ENCODE data around the gene ASPDH. TPM values are rescaled to one million over a fixed set of nuclear protein-coding genes. Genes with fewer than 3 reads are reported as not detected.

Gene ASPDH
- total RNA-seq, 4 donors from 2014 or later: not detected

GRCh38 chr19:50542943-50543342 is 29.2 kb upstream of the ASPDH start:
- no peak overlapping the region for H3K27ac ChIP-seq
- H3K4me3 ChIP-seq: no peak overlapping the region
- no peak for ATAC-seq
- no peaks in the 10 kb centered on the region for H3K9me3 ChIP-seq
- peaks cover 0 to 25% (median 0%) of the 10 kb centered on the region in 3 donors for H3K4me1 ChIP-seq
- TF ChIP-seq CTCF (IDR thresholded peaks at IDR 0.05) (no peak), POLR2AphosphoS5 (IDR thresholded peaks at IDR 0.05) (no peak), EP300 (IDR thresholded peaks at IDR 0.05) (no peak), POLR2A (IDR thresholded peaks at IDR 0.05) (no peak)
- WGBS, 2 donors (ENCODE audit: low coverage in 1 of 2): no CpG with 5 or more reads among the region's 21 CpGs
- no peaks in the 10 kb centered on the region for H3K36me3 ChIP-seq
- peaks cover 7% of the 10 kb centered on the region for H3K27me3 ChIP-seq

- H3K9me3 ChIP-seq: peaks cover 0 to 17% (median 0%) of the 10 kb centered on the region in 3 donors
- TF ChIP-seq EP300 (IDR thresholded peaks at IDR 0.05) (no peak), CTCF (IDR thresholded peaks at IDR 0.05) (peak in 3 of 4 experiments; percentile 46 to 71 (median 63)), POLR2AphosphoS5 (IDR thresholded peaks at IDR 0.05) (no peak), POLR2A (IDR thresholded peaks at IDR 0.05) (no peak)
- WGBS, 2 donors (ENCODE audit: low coverage in 1 of 2): 19 to 21% methylated on average over 14 to 15 of the region's 15 CpGs
- no peaks in the 10 kb centered on the region for H3K36me3 ChIP-seq
- peaks cover under 1% of the 10 kb centered on the region for H3K27me3 ChIP-seq
- no peak overlapping the region for H3K4me3 ChIP-seq
- no peak overlapping the region for H3K27ac ChIP-seq
- peak; percentile 51 for ATAC-seq
- H3K4me1 ChIP-seq: no peaks in the 10 kb centered on the region
These were observed 24.1 kb upstream of the ASPDH start for GRCh38 chr19:50537769-50538230.

- Histone ChIP-seq H3K9me3 (peaks cover 0 to 22% (median 0%) of the 10 kb centered on the region in 3 donors), H3K36me3 (no peaks in the 10 kb centered on the region), H3K27ac (no peak overlapping the region), H3K4me1 (no peaks in the 10 kb centered on the region), H3K4me3 (no peak overlapping the region), H3K27me3 (peaks cover 5% of the 10 kb centered on the region)
- WGBS, 2 donors (ENCODE audit: low coverage in 1 of 2): 62 to 82% methylated on average over 2 to 3 of the region's 18 CpGs
- TF ChIP-seq POLR2AphosphoS5 (IDR thresholded peaks at IDR 0.05) (no peak), POLR2A (IDR thresholded peaks at IDR 0.05) (no peak), EP300 (IDR thresholded peaks at IDR 0.05) (no peak), CTCF (IDR thresholded peaks at IDR 0.05) (no peak)
- ATAC-seq: no peak
These were observed 23.6 kb upstream of the ASPDH start for GRCh38 chr19:50537306-50537685.

GRCh38 chr19:50536662-50537305 is 23.1 kb upstream of the ASPDH start:
- WGBS, 2 donors (ENCODE audit: low coverage in 1 of 2): 79 to 89% methylated on average over 14 of the region's 16 CpGs
- H3K36me3 ChIP-seq: no peaks in the 10 kb centered on the region
- H3K9me3 ChIP-seq: peaks cover 0 to 26% (median 0%) of the 10 kb centered on the region in 3 donors
- peaks cover 10% of the 10 kb centered on the region for H3K27me3 ChIP-seq
- H3K4me3 ChIP-seq: no peak overlapping the region
- no peaks in the 10 kb centered on the region for H3K4me1 ChIP-seq
- no peak for ATAC-seq
- no peak overlapping the region for H3K27ac ChIP-seq
- TF ChIP-seq EP300 (IDR thresholded peaks at IDR 0.05) (no peak), CTCF (IDR thresholded peaks at IDR 0.05) (no peak), POLR2AphosphoS5 (IDR thresholded peaks at IDR 0.05) (no peak), POLR2A (IDR thresholded peaks at IDR 0.05) (no peak)

GRCh38 chr19:50535672-50536187 is 22.0 kb upstream of the ASPDH start:
- H3K9me3 ChIP-seq: peaks cover 0 to 26% (median 0%) of the 10 kb centered on the region in 3 donors
- ATAC-seq: no peak
- H3K4me3 ChIP-seq: no peak overlapping the region
- no peak for TF ChIP-seq EP300 (IDR thresholded peaks at IDR 0.05)
- 72 to 80% methylated on average over 2 to 9 of the region's 11 CpGs for WGBS, 2 donors (ENCODE audit: low coverage in 1 of 2)
- peaks cover 21% of the 10 kb centered on the region for H3K27me3 ChIP-seq
- no peaks in the 10 kb centered on the region for H3K4me1 ChIP-seq
- H3K27ac ChIP-seq: no peak overlapping the region
- no peaks in the 10 kb centered on the region for H3K36me3 ChIP-seq

Measured in gastroesophageal sphincter (tissue), 4 donors.